HG03442 (cell line): Measurements from ENCODE around the gene MYO16.

Source experiments
- ATAC-seq: cut with Tn5 transposase; IDR thresholded peaks from one replicate; pipeline ENCODE4 v1.9.1; 2021; ENCODE audit warnings: mild to moderate bottlenecking, moderate library complexity; ENCODE audit not compliant: unreplicated experiment

MYO16 gene

GRCh38 chr13:108662528-108662927 is 33.1 kb downstream of the MYO16 start:
- no peak for ATAC-seq

DNA sequence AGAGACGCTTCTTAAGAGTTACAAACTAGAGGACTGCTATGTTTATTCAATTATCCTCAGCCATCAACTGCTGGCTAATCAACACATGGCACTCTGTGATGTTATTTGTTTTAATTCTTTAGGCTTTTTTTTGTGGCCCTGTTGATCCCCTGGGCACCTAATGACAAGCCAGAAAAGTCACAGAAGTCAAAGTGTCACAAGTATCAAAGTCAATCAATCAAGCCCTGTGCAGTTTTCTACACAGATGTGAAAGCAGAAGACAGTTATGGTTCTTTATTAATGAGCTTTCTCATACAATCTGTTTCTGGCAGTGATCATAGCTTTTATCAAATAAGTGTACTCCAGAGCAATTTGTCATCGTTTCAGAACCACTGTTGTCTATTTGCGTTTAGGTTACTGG is 34.3 kb downstream of the MYO16 start:
- no peak for ATAC-seq

GRCh38 chr13:108667205-108667604 is 37.8 kb downstream of the MYO16 start:
- no peak for ATAC-seq

GRCh38 chr13:108669381-108669780 is 40.0 kb downstream of the MYO16 start:
- ATAC-seq = no peak

DNA sequence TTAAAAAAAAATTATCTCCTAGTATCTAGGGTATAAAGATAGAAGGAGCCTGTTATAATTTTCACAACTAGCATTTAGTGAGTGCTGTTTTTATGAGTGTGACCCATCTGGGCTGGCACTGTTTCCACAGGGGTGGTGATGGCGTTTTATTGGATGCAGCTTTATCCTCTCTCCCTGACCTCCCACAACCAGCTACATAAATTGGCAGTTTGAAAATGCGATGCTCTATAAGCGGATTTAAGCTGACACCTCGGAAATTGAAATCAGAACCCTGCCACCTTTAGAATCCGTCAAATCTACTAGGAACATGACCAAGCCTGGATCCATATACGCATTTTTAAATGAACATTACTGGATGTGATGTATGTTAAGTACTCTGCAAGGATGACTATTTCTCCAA is 44.9 kb downstream of the MYO16 start:
- no peak for ATAC-seq

GRCh38 chr13:108674771-108675170 is 45.4 kb downstream of the MYO16 start:
- ATAC-seq = no peak

GRCh38 chr13:108676620-108677019 is 47.2 kb downstream of the MYO16 start:
- no peak for ATAC-seq

DNA sequence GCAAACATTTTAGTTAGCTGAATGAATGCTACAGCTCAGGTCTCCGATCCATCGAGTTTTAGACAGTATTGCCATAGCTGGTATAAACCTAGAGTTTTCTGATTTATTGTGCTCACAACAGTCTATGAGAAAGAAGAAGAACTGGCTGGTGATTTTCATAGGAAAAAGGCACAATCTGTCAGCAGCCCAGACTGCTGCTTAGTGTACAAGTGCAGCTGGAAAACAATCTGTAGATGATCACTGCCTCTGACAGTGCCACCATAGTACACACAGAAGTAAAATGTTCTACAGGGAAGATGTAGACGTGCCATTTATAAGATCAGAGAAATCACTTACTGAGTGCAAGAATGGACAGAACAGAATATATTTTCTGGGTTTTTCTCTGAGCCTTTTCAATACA is 48.4 kb downstream of the MYO16 start:
- ATAC-seq = no peak

GRCh38 chr13:108680011-108680410 is 50.6 kb downstream of the MYO16 start:
- ATAC-seq = no peak

DNA sequence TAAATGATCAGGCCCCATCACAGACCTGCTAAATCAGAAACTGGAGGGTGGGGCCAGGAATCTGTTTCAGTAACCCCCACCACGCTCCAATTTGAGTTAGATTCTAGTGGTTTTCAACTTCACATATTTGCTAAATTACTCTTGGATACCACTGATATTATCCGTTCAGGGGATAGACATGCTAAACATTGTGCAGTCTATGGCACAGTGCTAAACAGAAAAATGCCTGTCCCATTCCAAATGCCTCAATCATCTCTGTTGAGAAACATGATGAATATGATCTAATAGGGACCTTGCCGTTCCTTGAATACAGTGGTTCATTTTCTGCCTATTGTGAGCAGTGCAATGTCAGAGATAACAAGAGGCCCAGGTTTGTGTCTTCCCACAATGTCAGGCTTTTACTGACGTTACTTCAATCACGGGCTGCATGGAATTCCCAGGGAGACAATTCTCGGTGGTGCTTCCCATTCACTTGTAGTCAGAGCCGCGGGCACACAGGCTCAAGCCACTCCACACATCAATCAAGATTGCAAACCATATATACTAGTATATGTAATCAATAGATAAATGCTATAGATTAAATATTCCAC is 52.7 kb downstream of the MYO16 start:
- ATAC-seq = no peak

DNA sequence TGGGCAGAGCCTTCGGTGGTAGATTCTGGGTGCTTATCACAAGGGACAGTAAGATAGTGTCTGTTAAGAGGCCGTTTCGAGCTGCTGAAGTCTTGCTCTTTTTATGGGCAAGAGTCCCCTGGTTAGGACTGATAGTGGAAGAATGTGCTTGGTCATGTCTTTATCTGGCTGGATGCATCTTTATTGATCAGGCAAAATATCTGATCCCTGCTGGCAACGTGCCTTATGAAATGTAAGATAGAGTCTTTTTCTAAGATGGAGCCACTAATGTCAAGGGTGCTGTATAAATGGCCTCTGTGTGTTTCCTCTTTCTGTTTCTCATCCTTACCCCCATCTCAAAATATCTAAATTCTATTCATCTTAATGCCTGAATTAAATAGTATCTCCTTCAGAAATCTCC is 53.3 kb downstream of the MYO16 start:
- ATAC-seq = no peak

DNA sequence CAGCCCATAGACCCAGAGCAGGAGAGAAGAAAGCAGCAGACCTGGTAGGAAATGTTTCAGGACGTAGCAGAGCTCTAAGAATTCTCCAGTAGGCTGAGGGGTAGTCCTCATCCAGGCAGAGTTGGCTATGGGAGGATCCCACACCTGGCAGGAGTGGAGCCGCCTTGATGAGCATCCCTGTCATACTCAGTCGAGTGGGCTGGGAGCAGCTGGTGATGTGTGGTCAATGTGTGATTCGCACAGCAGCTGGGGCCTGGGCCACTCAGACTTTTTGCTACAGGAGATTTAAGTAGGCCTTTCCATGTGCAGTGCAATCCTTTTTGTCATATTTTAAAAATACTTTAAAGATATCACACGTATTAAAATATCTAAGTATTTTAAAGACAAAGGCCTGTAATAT is 56.6 kb downstream of the MYO16 start:
- ATAC-seq = no peak

DNA sequence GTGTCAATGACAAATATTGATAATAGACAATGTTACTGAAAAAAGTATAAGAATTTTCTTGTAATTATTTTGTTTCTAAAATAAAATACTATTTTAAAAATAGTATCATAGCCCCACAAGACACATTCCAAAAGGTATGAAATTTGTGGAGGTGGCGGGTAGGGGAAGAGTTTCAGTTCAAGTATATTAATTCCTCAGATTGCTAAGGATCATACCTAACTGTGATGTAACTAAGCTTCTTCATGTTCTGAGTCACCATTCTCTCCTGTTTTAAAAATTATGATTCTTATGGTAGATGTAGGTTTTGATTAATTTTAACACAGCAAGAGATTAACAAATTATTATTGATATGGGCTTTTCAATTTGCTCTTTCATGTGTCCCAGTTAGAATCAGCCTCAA is 61.3 kb downstream of the MYO16 start:
- ATAC-seq = no peak

DNA sequence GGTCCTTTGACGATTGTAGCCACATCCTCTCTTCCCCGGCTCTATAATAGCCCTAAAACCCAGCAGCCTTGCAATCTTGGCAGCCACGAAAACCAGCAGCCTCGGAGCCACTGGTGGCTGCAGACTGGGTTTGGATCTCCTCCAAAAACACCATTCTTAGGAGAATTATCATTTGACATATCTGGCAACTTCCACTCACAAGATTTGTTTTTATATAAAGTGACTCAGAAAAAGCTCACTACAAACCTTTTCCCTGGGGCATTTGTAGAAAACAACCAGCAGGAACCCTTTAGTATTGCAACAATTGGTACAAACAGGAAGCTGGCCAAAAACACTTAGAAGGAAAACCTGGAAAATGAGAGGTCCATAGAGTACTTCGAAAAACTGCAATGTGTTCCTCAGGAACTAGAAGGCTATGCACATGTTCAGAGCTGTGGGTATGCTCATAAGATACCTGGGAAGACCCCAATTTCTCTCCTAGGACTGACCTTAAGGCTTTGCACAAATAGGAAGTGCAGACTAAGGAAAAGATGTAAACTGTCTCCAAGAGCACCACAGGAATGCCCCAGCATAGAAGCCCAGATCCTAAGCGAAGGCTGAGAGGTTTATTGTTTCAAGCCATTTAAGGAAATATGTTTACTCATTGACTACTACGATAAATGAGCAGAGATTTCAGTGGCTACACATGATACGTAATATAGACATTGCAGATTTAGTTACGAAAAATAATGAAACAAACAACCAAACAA is 71.2 kb downstream of the MYO16 start:
- no peak for ATAC-seq

- ATAC-seq = no peak
Observed at GRCh38 chr13:108702171-108702570, 72.8 kb downstream of the MYO16 start.

GRCh38 chr13:108705031-108705430 is 75.6 kb downstream of the MYO16 start:
- ATAC-seq = no peak

- no peak for ATAC-seq
Observed at GRCh38 chr13:108707584-108707983, 78.2 kb downstream of the MYO16 start.

- ATAC-seq = no peak
Observed at GRCh38 chr13:108708921-108709320, 79.5 kb downstream of the MYO16 start.

- no peak for ATAC-seq
Observed at GRCh38 chr13:108711386-108711785, 82.0 kb downstream of the MYO16 start.

DNA sequence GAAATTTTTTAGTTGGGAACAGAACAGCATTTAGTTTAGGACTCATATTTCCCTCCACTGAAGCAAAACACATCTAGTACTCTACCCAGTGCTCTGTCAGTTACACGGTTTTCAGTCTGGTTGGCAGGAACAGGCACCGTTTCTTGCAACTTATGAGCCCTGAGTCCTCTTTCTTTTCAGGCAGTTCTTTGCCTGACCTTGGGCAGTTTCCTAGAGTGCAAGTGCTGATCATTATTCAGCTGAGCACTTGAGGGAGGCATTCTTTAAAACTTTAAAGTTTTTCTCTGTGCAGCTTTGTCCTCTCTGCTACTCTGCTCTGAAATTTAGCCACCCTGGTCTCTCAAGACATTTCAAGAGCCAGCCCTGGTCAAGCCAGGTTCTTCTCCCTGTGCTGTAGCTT is 96.1 kb downstream of the MYO16 start:
- no peak for ATAC-seq

GRCh38 chr13:108728370-108728769 is 99.0 kb downstream of the MYO16 start:
- no peak for ATAC-seq

DNA sequence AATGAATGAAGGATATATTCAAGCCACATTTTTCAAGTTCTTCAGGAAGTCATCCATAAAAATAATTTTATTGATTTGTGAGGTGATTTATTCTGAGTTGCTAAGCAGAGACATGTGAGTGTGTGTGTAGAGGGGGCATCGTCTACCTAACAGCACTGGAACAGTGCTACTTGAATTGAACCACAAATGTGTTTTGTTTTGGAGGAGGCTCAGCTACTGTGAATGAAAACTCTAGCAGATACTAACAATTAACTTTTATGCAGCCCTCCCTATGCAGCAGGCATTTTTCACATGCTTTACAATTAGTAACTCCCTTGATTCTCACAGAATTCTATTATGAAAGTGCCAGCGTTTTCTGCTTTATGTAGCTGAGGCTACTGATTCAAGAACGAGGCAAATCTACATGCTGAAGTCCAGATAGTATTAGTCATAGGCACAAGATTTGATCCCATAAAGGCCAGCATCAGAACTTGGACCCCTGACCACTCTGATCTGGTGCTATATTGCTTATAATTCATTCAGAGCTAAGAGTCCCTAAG is 103.7 kb downstream of the MYO16 start:
- no peak for ATAC-seq

- ATAC-seq = no peak
Observed at GRCh38 chr13:108734676-108735075, 105.3 kb downstream of the MYO16 start.
